Measurements from ENCODE around the gene PLOD2.

DNA sequence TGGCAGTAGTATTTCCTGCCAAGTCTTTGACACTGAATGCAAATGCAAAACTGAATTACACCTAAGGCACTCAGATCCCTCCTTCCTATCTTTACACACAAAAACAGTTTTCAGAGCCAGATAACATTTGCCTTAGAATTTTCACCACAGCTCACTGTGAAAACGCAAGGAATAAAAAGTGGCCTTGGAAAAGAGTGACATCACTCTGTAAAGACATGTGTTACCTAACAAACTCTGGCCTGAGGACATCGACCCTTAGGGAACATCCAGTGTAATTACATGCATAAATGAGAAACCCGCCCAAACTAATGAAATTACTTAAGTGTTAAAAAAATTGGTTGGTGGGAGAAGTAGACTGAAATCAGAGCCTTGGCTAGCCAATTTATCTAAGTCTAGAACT is 88.9 kb downstream of the PLOD2 start:
- TF ChIP-seq POLR2AphosphoS5 (IDR thresholded peaks at IDR 0.05; ENCODE audit: low read depth) = no peak
- TF ChIP-seq, protein P1, sequence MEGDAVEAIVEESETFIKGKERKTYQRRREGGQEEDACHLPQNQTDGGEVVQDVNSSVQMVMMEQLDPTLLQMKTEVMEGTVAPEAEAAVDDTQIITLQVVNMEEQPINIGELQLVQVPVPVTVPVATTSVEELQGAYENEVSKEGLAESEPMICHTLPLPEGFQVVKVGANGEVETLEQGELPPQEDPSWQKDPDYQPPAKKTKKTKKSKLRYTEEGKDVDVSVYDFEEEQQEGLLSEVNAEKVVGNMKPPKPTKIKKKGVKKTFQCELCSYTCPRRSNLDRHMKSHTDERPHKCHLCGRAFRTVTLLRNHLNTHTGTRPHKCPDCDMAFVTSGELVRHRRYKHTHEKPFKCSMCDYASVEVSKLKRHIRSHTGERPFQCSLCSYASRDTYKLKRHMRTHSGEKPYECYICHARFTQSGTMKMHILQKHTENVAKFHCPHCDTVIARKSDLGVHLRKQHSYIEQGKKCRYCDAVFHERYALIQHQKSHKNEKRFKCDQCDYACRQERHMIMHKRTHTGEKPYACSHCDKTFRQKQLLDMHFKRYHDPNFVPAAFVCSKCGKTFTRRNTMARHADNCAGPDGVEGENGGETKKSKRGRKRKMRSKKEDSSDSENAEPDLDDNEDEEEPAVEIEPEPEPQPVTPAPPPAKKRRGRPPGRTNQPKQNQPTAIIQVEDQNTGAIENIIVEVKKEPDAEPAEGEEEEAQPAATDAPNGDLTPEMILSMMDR (IDR thresholded peaks at IDR 0.05; ENCODE audit: insufficient read depth, low read length) = no peak
- TF ChIP-seq, protein P2, sequence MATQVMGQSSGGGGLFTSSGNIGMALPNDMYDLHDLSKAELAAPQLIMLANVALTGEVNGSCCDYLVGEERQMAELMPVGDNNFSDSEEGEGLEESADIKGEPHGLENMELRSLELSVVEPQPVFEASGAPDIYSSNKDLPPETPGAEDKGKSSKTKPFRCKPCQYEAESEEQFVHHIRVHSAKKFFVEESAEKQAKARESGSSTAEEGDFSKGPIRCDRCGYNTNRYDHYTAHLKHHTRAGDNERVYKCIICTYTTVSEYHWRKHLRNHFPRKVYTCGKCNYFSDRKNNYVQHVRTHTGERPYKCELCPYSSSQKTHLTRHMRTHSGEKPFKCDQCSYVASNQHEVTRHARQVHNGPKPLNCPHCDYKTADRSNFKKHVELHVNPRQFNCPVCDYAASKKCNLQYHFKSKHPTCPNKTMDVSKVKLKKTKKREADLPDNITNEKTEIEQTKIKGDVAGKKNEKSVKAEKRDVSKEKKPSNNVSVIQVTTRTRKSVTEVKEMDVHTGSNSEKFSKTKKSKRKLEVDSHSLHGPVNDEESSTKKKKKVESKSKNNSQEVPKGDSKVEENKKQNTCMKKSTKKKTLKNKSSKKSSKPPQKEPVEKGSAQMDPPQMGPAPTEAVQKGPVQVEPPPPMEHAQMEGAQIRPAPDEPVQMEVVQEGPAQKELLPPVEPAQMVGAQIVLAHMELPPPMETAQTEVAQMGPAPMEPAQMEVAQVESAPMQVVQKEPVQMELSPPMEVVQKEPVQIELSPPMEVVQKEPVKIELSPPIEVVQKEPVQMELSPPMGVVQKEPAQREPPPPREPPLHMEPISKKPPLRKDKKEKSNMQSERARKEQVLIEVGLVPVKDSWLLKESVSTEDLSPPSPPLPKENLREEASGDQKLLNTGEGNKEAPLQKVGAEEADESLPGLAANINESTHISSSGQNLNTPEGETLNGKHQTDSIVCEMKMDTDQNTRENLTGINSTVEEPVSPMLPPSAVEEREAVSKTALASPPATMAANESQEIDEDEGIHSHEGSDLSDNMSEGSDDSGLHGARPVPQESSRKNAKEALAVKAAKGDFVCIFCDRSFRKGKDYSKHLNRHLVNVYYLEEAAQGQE (IDR thresholded peaks at IDR 0.05; ENCODE audit: insufficient replicate concordance, low read depth) = no peak

Data from HL-60 (cell line).